AG04449 (cell line): ENCODE measurements around the gene GALNTL6.

Experiments
- CTCF ChIA-PET: fragments of 350-600 bp; formaldehyde crosslinking; extraction: SDS; loops from one replicate; lab custom pipeline; 2021; ENCODE audit warnings: antibody characterized with exemption; lab: Yijun Ruan, JAX
- POLR2A ChIA-PET: fragments of 400-600, 350-600 bp; formaldehyde crosslinking; extraction: SDS; loops from one replicate; lab custom pipeline; 2020; ENCODE audit warnings: antibody characterized with exemption, inconsistent platforms; lab: Yijun Ruan, JAX
- DNase-seq: peaks from one replicate; pipeline ENCODE4 v3.0.0-alpha.2; 2010; ENCODE audit warnings: low read depth, low spot score
- H3K4me3 ChIP-seq: 2 replicates; pipeline ENCODE4 v1.5.1; 2011; ENCODE audit warnings: low read depth, mild to moderate bottlenecking, control low read depth, low read length
- CTCF ChIP-seq: IDR thresholded peaks from one replicate; pipeline ENCODE4 v1.5.1; 2011; ENCODE audit warnings: mild to moderate bottlenecking, moderate library complexity, low read length, control low read depth, inconsistent platforms; ENCODE audit not compliant: insufficient read depth; ENCODE audit errors: missing control alignments

GALNTL6 gene

DNA sequence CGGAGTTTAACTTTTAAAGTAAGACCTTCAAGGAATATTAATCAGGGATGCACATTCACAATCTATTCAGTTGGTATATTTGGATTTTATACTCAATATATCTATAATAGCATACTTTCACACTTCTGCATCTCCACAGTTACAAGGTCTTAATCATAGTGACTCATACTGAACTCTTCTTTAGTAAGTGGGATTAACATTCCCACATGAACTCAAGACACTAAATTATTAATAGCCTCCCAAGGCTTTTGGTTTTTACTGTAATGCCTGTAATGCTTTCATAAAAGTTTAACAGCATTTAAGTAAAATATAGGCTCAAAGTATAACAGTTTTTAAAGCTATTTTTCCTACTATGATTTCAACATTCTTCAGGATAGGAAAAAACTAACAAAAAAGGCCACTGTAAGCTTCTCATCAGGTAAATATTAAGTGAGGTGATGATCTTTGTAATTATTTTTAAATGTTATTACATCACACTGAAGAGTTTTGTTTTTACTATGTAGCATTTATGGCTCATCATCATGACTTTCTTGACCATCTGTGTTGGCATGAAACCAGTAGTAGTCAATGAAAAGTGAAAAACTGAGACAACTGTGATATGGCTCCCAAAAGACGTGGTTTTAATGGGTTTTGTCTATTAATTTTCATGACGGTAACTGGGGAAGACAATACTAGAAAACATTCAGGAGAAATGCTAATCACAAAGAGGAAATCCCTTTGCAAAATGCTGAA lies 1263.9 kb downstream of the GALNTL6 start:
- no peak overlapping the region for H3K4me3 ChIP-seq
- CTCF ChIA-PET: no interaction called here
- POLR2A ChIA-PET: no interaction called here
- DNase-seq: no peak
- no peak for TF ChIP-seq CTCF

GRCh38 chr4:173088144-173088543 lies 1274.9 kb downstream of the GALNTL6 start:
- ChIA-PET CTCF (no interaction called here), POLR2A (no interaction called here)
- H3K4me3 ChIP-seq: no peak overlapping the region
- no peak for TF ChIP-seq CTCF
- no peak for DNase-seq
